PC-3 (cell line): ENCODE measurements around the gene HCN1. TPM values are rescaled to one million over a fixed set of nuclear protein-coding genes. Genes with fewer than 3 reads are reported as not detected.

Experiments
- ATAC-seq: fragments of 200-7000 bp; cut with Tn5 transposase; 2 replicates; pipeline ENCODE4 v1.9.1; 2020; ENCODE audit warnings: mild to moderate bottlenecking, moderate library complexity
- BruUV-seq: library from RNA; stranded (reverse); fragments of 400-500 nt; replicated peaks from 2 replicates; lab custom pipeline; 2021; lab: Mats Ljungman, UMichigan
- CTCF ChIA-PET: fragments of 300-600 bp; sonication (Branson Sonifier 250); formaldehyde crosslinking; loops from one replicate; lab custom pipeline; 2022; ENCODE audit warnings: antibody characterized with exemption; lab: Charles Lee
- POLR2A ChIA-PET: fragments of 300-600 bp; sonication (Branson Sonifier 250); formaldehyde crosslinking; loops from one replicate; lab custom pipeline; 2022; ENCODE audit warnings: antibody characterized with exemption; ENCODE audit not compliant: unreplicated experiment; lab: Charles Lee
- DNase-seq: peaks from one replicate; pipeline ENCODE4 v3.0.0-alpha.2; 2015
- H2AFZ ChIP-seq: fragments of 300-600 bp; sonication (generic); 2 replicates; pipeline ENCODE4 v1.6.0; 2016; ENCODE audit warnings: antibody characterized with exemption, low read length
- H3F3A ChIP-seq: fragments of 300-600 bp; sonication (generic); one replicate; pipeline ENCODE4 v1.6.0; 2017; ENCODE audit warnings: antibody characterized with exemption, low read length, control low read depth, mild to moderate bottlenecking; ENCODE audit not compliant: unreplicated experiment
- H3K27ac ChIP-seq: fragments of 300-600 bp; sonication (generic); 2 replicates; pipeline ENCODE4 v1.5.1; 2016; ENCODE audit warnings: mild to moderate bottlenecking, low read length
- H3K27me3 ChIP-seq: fragments of 300-600 bp; sonication (generic); 2 replicates; pipeline ENCODE4 v1.6.1; 2016; ENCODE audit warnings: low read length, mixed read lengths
- H3K36me3 ChIP-seq: fragments of 300-600 bp; sonication (generic); 2 replicates; pipeline ENCODE4 v1.6.1; 2016; ENCODE audit warnings: low read depth, mixed run types, low read length, mixed read lengths
- H3K4me1 ChIP-seq: fragments of 300-600 bp; sonication (generic); 2 replicates; pipeline ENCODE4 v1.5.1; 2016; ENCODE audit warnings: low read length; ENCODE audit not compliant: insufficient read depth
- H3K4me2 ChIP-seq: fragments of 300-600 bp; sonication (generic); 2 replicates; pipeline ENCODE4 v1.6.0; 2016; ENCODE audit warnings: low read length
- H3K4me3 ChIP-seq: fragments of 300-600 bp; sonication (generic); 2 replicates; pipeline ENCODE4 v1.5.1; 2016; ENCODE audit warnings: mild to moderate bottlenecking, low read length, mixed read lengths
- H3K79me2 ChIP-seq: fragments of 300-600 bp; sonication (generic); 2 replicates; pipeline ENCODE4 v1.6.1; 2017; ENCODE audit warnings: low read length, mixed read lengths
- H3K9ac ChIP-seq: fragments of 300-600 bp; sonication (generic); 2 replicates; pipeline ENCODE4 v1.6.0; 2016; ENCODE audit warnings: mild to moderate bottlenecking, low read length
- H3K9me2 ChIP-seq: fragments of 300-600 bp; sonication (generic); replicated peaks from 2 replicates; pipeline ENCODE4 v1.6.1; 2016; ENCODE audit warnings: mixed run types, low read length, mixed read lengths
- H3K9me3 ChIP-seq: fragments of 300-600 bp; sonication (generic); 2 replicates; pipeline ENCODE4 v1.6.1; 2016; ENCODE audit warnings: low read length, mixed read lengths
- H4K20me1 ChIP-seq: fragments of 300-600 bp; sonication (generic); 2 replicates; pipeline ENCODE4 v1.6.1; 2016; ENCODE audit warnings: low read length, mixed read lengths
- CTCF ChIP-seq: fragments of 300-600 bp; sonication (generic); conservative IDR thresholded peaks from 2 replicates; pipeline ENCODE4 v1.5.1; 2017; ENCODE audit warnings: antibody characterized with exemption, low read depth, mild to moderate bottlenecking, low read length
- EZH2 ChIP-seq: fragments of 300-600 bp; sonication (generic); IDR thresholded peaks from one replicate; pipeline ENCODE4 v1.6.1; 2017; ENCODE audit warnings: antibody characterized with exemption, mild to moderate bottlenecking, low read length; ENCODE audit not compliant: unreplicated experiment
- EZH2phosphoT487 ChIP-seq: fragments of 300-600 bp; sonication (generic); IDR thresholded peaks from 2 replicates; pipeline ENCODE4 v1.6.1; 2018; ENCODE audit warnings: mild to moderate bottlenecking, antibody characterized with exemption, low read length, borderline replicate concordance
- intact Hi-C: fragments of 100-400 bp; cut with micrococcal nuclease; formaldehyde crosslinking; loops from 2 replicates; pipeline ENCODE4 v1.9.0; 2023
- total RNA-seq: library from RNA; depleted of rRNA; stranded (reverse); fragments of >200 nt; gene quantifications from 2 replicates; pipeline ENCODE4 v1.2.3, GENCODE V29; 2014

The HCN1 gene
- total RNA-seq, 1 experiment from 2014 or later, result not detected

GRCh38 chr5:45512521-45512920, 183.7 kb downstream of the HCN1 start:
- CTCF ChIA-PET, result no interaction called here
- DNase-seq (peak; percentile 6), ATAC-seq (peak; percentile 24; the same call in 1 of the 2 replicates)
- Histone ChIP-seq H3K79me2 (no peaks in the 10 kb centered on the region), H3K9me3 (0 out of 2 replicates have a peak, but pooled peaks cover 2% of the 10 kb centered on the region), H3K9me2 (no peaks in the 10 kb centered on the region), H3K4me3 (no peak overlapping the region), H3K4me1 (no peaks in the 10 kb centered on the region), H3K9ac (no peak overlapping the region), H3K4me2 (no peak overlapping the region), H3K27me3 (no peaks in the 10 kb centered on the region), H4K20me1 (no peaks in the 10 kb centered on the region), H2AFZ (no peak overlapping the region), H3K27ac (no peak overlapping the region), H3K36me3 (no peaks in the 10 kb centered on the region), H3F3A (no peaks in the 10 kb centered on the region)
- intact Hi-C loops, result no loop called here
- BruUV-seq, result no TSS peak
- TF ChIP-seq EZH2, result no peak
- no peak for TF ChIP-seq EZH2phosphoT487
- no peak for TF ChIP-seq CTCF
- POLR2A ChIA-PET, result no interaction called here

- intact Hi-C loops, result no loop called here
- TF ChIP-seq EZH2phosphoT487 (no peak), CTCF (no peak), EZH2 (no peak)
- no peaks in the 10 kb centered on the region for H4K20me1 ChIP-seq
- no peak overlapping the region for H3K9ac ChIP-seq
- H3K4me3 ChIP-seq, result no peak overlapping the region
- no peaks in the 10 kb centered on the region for H3F3A ChIP-seq
- H3K27me3 ChIP-seq, result no peaks in the 10 kb centered on the region
- H3K79me2 ChIP-seq, result no peaks in the 10 kb centered on the region
- DNase-seq (no peak), ATAC-seq (no peak)
- H3K4me1 ChIP-seq, result no peaks in the 10 kb centered on the region
- ChIA-PET POLR2A (no interaction called here), CTCF (no interaction called here)
- H2AFZ ChIP-seq, result no peak overlapping the region
- peaks cover 8% of the 10 kb centered on the region; the same call in 1 of the 2 replicates for H3K9me3 ChIP-seq
- H3K36me3 ChIP-seq, result no peaks in the 10 kb centered on the region
- no peak overlapping the region for H3K27ac ChIP-seq
- H3K4me2 ChIP-seq, result no peak overlapping the region
- BruUV-seq, result no TSS peak
- no peaks in the 10 kb centered on the region for H3K9me2 ChIP-seq
Measured at GRCh38 chr5:45509371-45509770, 186.8 kb downstream of the HCN1 start.

GRCh38 chr5:45508135-45508534, 188.0 kb downstream of the HCN1 start:
- Histone ChIP-seq H3K4me2 (no peak overlapping the region), H3F3A (no peaks in the 10 kb centered on the region), H3K36me3 (no peaks in the 10 kb centered on the region), H3K9me3 (peaks cover 8% of the 10 kb centered on the region; the same call in 1 of the 2 replicates), H2AFZ (no peak overlapping the region), H3K4me3 (no peak overlapping the region), H3K79me2 (no peaks in the 10 kb centered on the region), H4K20me1 (no peaks in the 10 kb centered on the region), H3K9ac (no peak overlapping the region), H3K27me3 (no peaks in the 10 kb centered on the region), H3K4me1 (no peaks in the 10 kb centered on the region), H3K9me2 (no peaks in the 10 kb centered on the region), H3K27ac (no peak overlapping the region)
- TF ChIP-seq CTCF, result no peak
- TF ChIP-seq EZH2, result no peak
- TF ChIP-seq EZH2phosphoT487, result no peak
- POLR2A ChIA-PET, result no interaction called here
- ATAC-seq (no peak), DNase-seq (no peak)
- CTCF ChIA-PET, result no interaction called here
- intact Hi-C loops, result no loop called here
- BruUV-seq, result no TSS peak
